Esophagus muscularis mucosa (tissue), 4 donors: ENCODE data around the gene PPP6R2. TPM values are rescaled to one million over a fixed set of nuclear protein-coding genes. Genes with fewer than 3 reads are reported as not detected.

Experiments
- DNase-seq: peaks from one replicate; pipeline ENCODE4 v3.0.0-alpha.2; 2017; ENCODE audit errors: extremely low spot score
- H3K27ac ChIP-seq, 4 donors: fragments of 200-600 bp; sonication (generic); replicated peaks in 1 of 4; 1 replicate in 3 of 4; 2 replicates in 1 of 4; pipeline ENCODE4 v1.5.1; 2016 to 2019; ENCODE audit warnings: mild to moderate bottlenecking in 1 of 4
- H3K27me3 ChIP-seq, 4 donors: fragments of 200-600 bp; sonication (generic); one replicate each; pipeline versions ENCODE4 v1.5.1 to v1.6.0; 2016 to 2019
- H3K36me3 ChIP-seq, 4 donors: fragments of 200-600 bp; sonication (generic); one replicate each; pipeline ENCODE4 v1.5.1; 2016 to 2019
- H3K4me1 ChIP-seq, 4 donors: fragments of 200-600 bp; sonication (generic); one replicate each; pipeline ENCODE4 v1.5.1; 2016 to 2019
- H3K4me3 ChIP-seq, 4 donors: fragments of 200-600 bp; sonication (generic); 1 replicate in 2 of 4; 2 replicates in 2 of 4; pipeline ENCODE4 v1.5.1; 2016 to 2019; ENCODE audit warnings: mild to moderate bottlenecking in 4 of 4, moderate library complexity in 1 of 4
- H3K9me3 ChIP-seq, 4 donors: fragments of 200-600 bp; sonication (generic); 1 replicate in 3 of 4; 2 replicates in 1 of 4; pipeline ENCODE4 v1.5.1; 2016 to 2019
- CTCF ChIP-seq, 3 experiments: fragments of 200-600 bp in 2 of 3; fragments of 450-650 bp in 1 of 3; sonication (generic) in 2 of 3; IDR thresholded peaks; one replicate each; pipeline ENCODE4 v1.5.1; 2017 to 2019; ENCODE audit warnings: antibody characterized with exemption in 3 of 3, mild to moderate bottlenecking in 2 of 3, moderate library complexity in 1 of 3
- EP300 ChIP-seq: sonication (generic); formaldehyde crosslinking; IDR thresholded peaks from one replicate; pipeline ENCODE4 v1.6.1; 2017; ENCODE audit warnings: antibody characterized with exemption
- POLR2A ChIP-seq: fragments of 450-650 bp; IDR thresholded peaks from one replicate; pipeline ENCODE4 v1.6.1; 2017; ENCODE audit warnings: antibody characterized with exemption, moderate library complexity, mild to moderate bottlenecking, low read depth
- POLR2AphosphoS5 ChIP-seq, 2 donors: sonication (generic); formaldehyde crosslinking; IDR thresholded peaks; one replicate each; pipeline ENCODE4 v1.6.1; 2017; ENCODE audit warnings: antibody characterized with exemption in 2 of 2
- WGBS: methylation state at CpG from one replicate; pipeline ENCODE4 v1.1.5; 2018; 5-methylcytosine and 5-hydroxymethylcytosine counted together
- intact Hi-C: fragments of 100-400 bp; cut with DNase I; formaldehyde crosslinking; loops from one replicate; pipeline ENCODE4 v1.15.1; 2023
- total RNA-seq, 4 donors: library from RNA; depleted of rRNA; stranded (reverse); fragments of >200 nt; gene quantifications; one replicate each; pipeline versions ENCODE4 v1.1.0 to v1.2.1, GENCODE V29; 2016

Gene PPP6R2
- total RNA-seq, 4 donors from 2014 or later: 57.7 to 79.4 (median 65.3) TPM

GRCh38 chr22:50303515-50303847 lies 39.6 kb upstream of the PPP6R2 start:
- TF ChIP-seq CTCF (IDR thresholded peaks at IDR 0.05) (no peak), EP300 (no peak), POLR2AphosphoS5 (IDR thresholded peaks at IDR 0.05) (no peak), POLR2A (no peak)

GRCh38 chr22:50303848-50304527 lies 39.1 kb upstream of the PPP6R2 start:
- Histone ChIP-seq H3K27ac (peak overlapping the region; percentile 87 to 93 (median 91)), H3K36me3 (no peaks in the 10 kb centered on the region), H3K4me1 (peaks cover 80 to 95% (median 92%) of the 10 kb centered on the region in 4 donors), H3K27me3 (no peaks in the 10 kb centered on the region), H3K9me3 (no peaks in the 10 kb centered on the region), H3K4me3 (peak overlapping the region; percentile 24 to 95 (median 92))
- TF ChIP-seq EP300 (no peak), POLR2A (no peak), POLR2AphosphoS5 (IDR thresholded peaks at IDR 0.05) (no peak), CTCF (IDR thresholded peaks at IDR 0.05) (no peak)
- 45% methylated on average over 6 of the region's 11 CpGs for WGBS
- intact Hi-C loops: no loop called here
- no peak for DNase-seq

More at GRCh38 chr22:50303515-50303847, 39.6 kb upstream of the PPP6R2 start:
- Histone ChIP-seq H3K4me3 (peak overlapping the region; percentile 24 to 95 (median 92)), H3K9me3 (no peaks in the 10 kb centered on the region), H3K27me3 (no peaks in the 10 kb centered on the region), H3K27ac (peak overlapping the region; percentile 87 to 93 (median 91)), H3K36me3 (no peaks in the 10 kb centered on the region), H3K4me1 (peaks cover 80 to 95% (median 92%) of the 10 kb centered on the region in 4 donors)
- intact Hi-C loops: no loop called here
- WGBS: 27% methylated on average over 3 of the region's 7 CpGs
- no peak for DNase-seq

- no peak for DNase-seq
- WGBS: 39% methylated on average over 9 of the region's 22 CpGs
- Histone ChIP-seq H3K4me1 (peaks cover 79 to 95% (median 92%) of the 10 kb centered on the region in 4 donors), H3K9me3 (no peaks in the 10 kb centered on the region), H3K36me3 (no peaks in the 10 kb centered on the region), H3K27ac (peak overlapping the region; percentile 87 to 93 (median 91)), H3K27me3 (no peaks in the 10 kb centered on the region), H3K4me3 (peak overlapping the region; percentile 91 to 98 (median 94))
- TF ChIP-seq POLR2A: no peak
- no peak for TF ChIP-seq EP300
- no peak for TF ChIP-seq CTCF (IDR thresholded peaks at IDR 0.05)
- TF ChIP-seq POLR2AphosphoS5 (IDR thresholded peaks at IDR 0.05): no peak
- intact Hi-C loops: no loop called here
Measured at GRCh38 chr22:50304528-50305392, 38.4 kb upstream of the PPP6R2 start.

DNA sequence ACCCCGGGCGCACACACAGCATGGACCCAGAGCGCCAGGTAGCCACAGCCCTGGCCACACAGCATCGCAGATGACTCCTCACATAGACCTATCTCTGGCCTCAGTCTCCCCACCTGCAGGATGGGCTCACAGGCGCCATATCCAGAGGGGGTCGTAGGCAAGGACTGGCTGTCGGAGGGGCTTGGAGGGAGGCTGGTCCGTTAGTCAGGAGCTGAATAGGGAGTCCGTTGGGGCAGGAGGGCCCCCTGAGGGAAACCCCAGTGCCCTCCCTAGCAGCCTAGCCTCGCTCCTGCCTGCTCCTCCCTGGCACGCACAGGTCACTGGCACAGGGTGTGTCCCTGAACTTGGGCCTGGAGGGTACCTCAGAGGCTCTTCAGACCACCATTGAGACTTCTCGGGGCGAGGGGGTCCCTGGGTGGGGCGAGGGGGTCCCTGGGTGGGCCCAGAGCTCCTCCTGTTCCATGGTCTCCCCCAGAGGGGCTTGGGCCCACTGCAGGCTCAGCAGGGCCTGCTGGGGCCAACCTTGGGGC lies 37.7 kb upstream of the PPP6R2 start:
- Histone ChIP-seq H3K9me3 (no peaks in the 10 kb centered on the region), H3K27ac (peak overlapping the region; percentile 87 to 93 (median 91)), H3K36me3 (no peaks in the 10 kb centered on the region), H3K4me1 (peaks cover 72 to 89% (median 86%) of the 10 kb centered on the region in 4 donors), H3K4me3 (peak overlapping the region; percentile 91 to 98 (median 94)), H3K27me3 (no peaks in the 10 kb centered on the region)
- 55% methylated on average over 10 of the region's 14 CpGs for WGBS
- TF ChIP-seq CTCF (IDR thresholded peaks at IDR 0.05): no peak
- no peak for TF ChIP-seq POLR2AphosphoS5 (IDR thresholded peaks at IDR 0.05)
- no peak for TF ChIP-seq POLR2A
- TF ChIP-seq EP300: no peak
- DNase-seq: no peak
- intact Hi-C loops: no loop called here
